ENCODE measurements around the gene C3AR1.

DNA sequence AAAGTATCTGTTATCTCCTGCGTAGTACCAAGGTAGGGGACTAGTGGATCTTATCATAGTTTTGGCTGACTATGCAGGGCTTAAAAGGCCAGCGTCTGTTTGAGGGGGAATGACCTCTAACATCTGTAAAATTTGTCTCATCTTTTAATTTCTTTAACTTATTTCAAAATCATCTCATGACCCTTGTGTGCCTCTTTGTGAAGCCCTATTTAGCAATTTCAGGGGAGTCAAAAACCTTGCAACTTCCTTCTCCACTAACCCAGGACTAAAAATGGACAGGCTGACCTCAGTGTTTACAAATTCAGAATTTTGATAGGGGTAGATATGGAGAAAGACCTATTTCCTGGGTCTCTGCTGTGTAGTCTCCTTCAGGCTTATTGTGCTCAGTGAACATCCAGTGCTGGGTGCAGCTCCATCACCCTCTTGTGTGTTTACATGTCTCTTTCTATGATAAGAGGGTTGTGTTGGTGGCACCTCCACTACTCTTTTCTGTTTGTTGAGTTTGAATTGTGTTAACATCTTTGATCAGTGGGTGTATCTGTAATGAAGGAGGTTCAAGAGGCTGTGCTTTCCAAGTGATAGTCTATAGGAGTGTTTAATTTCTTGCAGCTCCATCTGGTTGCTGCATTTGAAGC is 30.2 kb upstream of the C3AR1 start:
- TF ChIP-seq, protein P1, sequence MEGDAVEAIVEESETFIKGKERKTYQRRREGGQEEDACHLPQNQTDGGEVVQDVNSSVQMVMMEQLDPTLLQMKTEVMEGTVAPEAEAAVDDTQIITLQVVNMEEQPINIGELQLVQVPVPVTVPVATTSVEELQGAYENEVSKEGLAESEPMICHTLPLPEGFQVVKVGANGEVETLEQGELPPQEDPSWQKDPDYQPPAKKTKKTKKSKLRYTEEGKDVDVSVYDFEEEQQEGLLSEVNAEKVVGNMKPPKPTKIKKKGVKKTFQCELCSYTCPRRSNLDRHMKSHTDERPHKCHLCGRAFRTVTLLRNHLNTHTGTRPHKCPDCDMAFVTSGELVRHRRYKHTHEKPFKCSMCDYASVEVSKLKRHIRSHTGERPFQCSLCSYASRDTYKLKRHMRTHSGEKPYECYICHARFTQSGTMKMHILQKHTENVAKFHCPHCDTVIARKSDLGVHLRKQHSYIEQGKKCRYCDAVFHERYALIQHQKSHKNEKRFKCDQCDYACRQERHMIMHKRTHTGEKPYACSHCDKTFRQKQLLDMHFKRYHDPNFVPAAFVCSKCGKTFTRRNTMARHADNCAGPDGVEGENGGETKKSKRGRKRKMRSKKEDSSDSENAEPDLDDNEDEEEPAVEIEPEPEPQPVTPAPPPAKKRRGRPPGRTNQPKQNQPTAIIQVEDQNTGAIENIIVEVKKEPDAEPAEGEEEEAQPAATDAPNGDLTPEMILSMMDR (IDR thresholded peaks at IDR 0.05) = no peak
- TF ChIP-seq POLR2AphosphoS5 (IDR thresholded peaks at IDR 0.05; ENCODE audit: low read depth, low read length) = no peak
